K562 (cell line): ENCODE results near the gene IQSEC3.

ENCODE experiments used
- ATF3 ChIP-seq, 2 experiments: fragments of 450-650 bp in 1 of 2; sonication (generic) in 1 of 2; formaldehyde crosslinking in 1 of 2; IDR thresholded peaks in 1 of 2; conservative IDR thresholded peaks in 1 of 2; 2 replicates each; pipeline versions ENCODE4 v1.6.1 to v1.8.1; 2016 to 2023; ENCODE audit warnings: mild to moderate bottlenecking in 2 of 2, moderate library complexity in 2 of 2, inconsistent platforms in 1 of 2, missing genetic modification reagents in 1 of 2
- NRF1 ChIP-seq, 2 experiments: fragments of 450-650 bp; IDR thresholded peaks in 1 of 2; conservative IDR thresholded peaks in 1 of 2; 2 replicates each; pipeline ENCODE4 v1.6.1; 2014; ENCODE audit warnings: mild to moderate bottlenecking in 2 of 2

GRCh38 chr12:177336-177979 lies 110.9 kb downstream of the IQSEC3 start:
- no peak for TF ChIP-seq NRF1 (conservative IDR thresholded peaks at IDR 0.05 in 1 of 2, IDR thresholded peaks at IDR 0.05 in 1 of 2)
- no peak for TF ChIP-seq ATF3 (IDR thresholded peaks at IDR 0.05)
- no peak for TF ChIP-seq ATF3 (CRISPR knock-in tag; conservative IDR thresholded peaks at IDR 0.05)
